Endothelial cell of umbilical vein (primary cell): Measurements from ENCODE around the gene PRKG1. TPM values are rescaled to one million over a fixed set of nuclear protein-coding genes. Genes with fewer than 3 reads are reported as not detected.

ENCODE experiments used
- BruUV-seq: library from RNA; stranded (reverse); fragments of 400-500 nt; replicated peaks from 2 replicates; lab custom pipeline; 2021; lab: Mats Ljungman, UMichigan
- CTCF ChIA-PET: fragments of 300-600, 350-600 bp; sonication (Branson Sonifier 250); formaldehyde crosslinking; loops from one replicate; lab custom pipeline; 2021; ENCODE audit warnings: antibody characterized with exemption, inconsistent platforms; lab: Charles Lee
- POLR2A ChIA-PET: fragments of 300-600, 350-600 bp; sonication (Branson Sonifier 250); formaldehyde crosslinking; loops from one replicate; lab custom pipeline; 2021; ENCODE audit warnings: antibody characterized with exemption, inconsistent platforms; lab: Charles Lee
- DNase-seq: peaks from one replicate; pipeline ENCODE4 v3.0.0-alpha.2; 2011; ENCODE audit warnings: low read depth, low spot score
- FAIRE-seq: peaks from 2 replicates; lab custom pipeline; 2011; peaks lifted over from hg19 to GRCh38; lab: Jason Lieb, UNC
- H2AFZ ChIP-seq: 2 replicates; pipeline ENCODE4 v1.6.0; 2012; ENCODE audit warnings: low read depth, low read length, control low read depth, inconsistent platforms
- H3K27ac ChIP-seq: 2 replicates; pipeline ENCODE4 v1.5.1; 2011; ENCODE audit warnings: low read depth, mild to moderate bottlenecking, control low read depth, low read length, moderate library complexity; ENCODE audit not compliant: insufficient read depth
- H3K27me3 ChIP-seq, 2 experiments: 2 replicates each; pipeline versions ENCODE4 v1.6.0 to v1.6.1; 2011; ENCODE audit warnings: low read length in 2 of 2, mixed read lengths in 1 of 2; ENCODE audit not compliant: control insufficient read depth in 2 of 2, insufficient read depth in 2 of 2
- H3K36me3 ChIP-seq, 2 experiments: 2 replicates in 1 of 2; 3 replicates in 1 of 2; pipeline ENCODE4 v1.5.1; 2011; ENCODE audit warnings: low read length in 2 of 2, mild to moderate bottlenecking in 1 of 2, moderate library complexity in 1 of 2; ENCODE audit not compliant: control insufficient read depth in 2 of 2, insufficient read depth in 2 of 2; ENCODE audit errors: extremely low read depth in 1 of 2
- H3K4me1 ChIP-seq: 3 replicates; pipeline ENCODE4 v1.5.1; 2011; ENCODE audit warnings: mild to moderate bottlenecking, low read length; ENCODE audit not compliant: control insufficient read depth, insufficient read depth; ENCODE audit errors: extremely low read depth
- H3K4me2 ChIP-seq: 2 replicates; pipeline ENCODE4 v1.6.1; 2011; ENCODE audit warnings: low read length, control low read depth, mixed read lengths; ENCODE audit not compliant: insufficient read depth
- H3K4me3 ChIP-seq, 3 experiments: fragments of 200-600 bp in 1 of 3; sonication (generic), shearing (Covaris generic) in 1 of 3; replicated peaks in 1 of 3; 2 replicates each; pipeline ENCODE4 v1.5.1; 2011 to 2016; ENCODE audit warnings: control low read depth in 3 of 3, low read length in 3 of 3, mild to moderate bottlenecking in 2 of 3, inconsistent platforms in 1 of 3, low read depth in 1 of 3, moderate library complexity in 1 of 3; ENCODE audit not compliant: insufficient read depth in 1 of 3
- H3K79me2 ChIP-seq: 2 replicates; pipeline ENCODE4 v1.6.0; 2012; ENCODE audit warnings: low read length, inconsistent platforms; ENCODE audit not compliant: control insufficient read depth, insufficient read depth
- H3K9ac ChIP-seq: replicated peaks from 2 replicates; pipeline ENCODE3; 2011; ENCODE audit warnings: low read length, control low read depth; ENCODE audit not compliant: insufficient read depth; ENCODE audit errors: extremely low read depth
- H3K9me1 ChIP-seq: replicated peaks from 3 replicates; pipeline ENCODE4 v1.6.0; 2011; ENCODE audit warnings: mild to moderate bottlenecking, low read length; ENCODE audit not compliant: control insufficient read depth, insufficient read depth; ENCODE audit errors: extremely low read depth
- H3K9me3 ChIP-seq: replicated peaks from 2 replicates; pipeline ENCODE4 v1.5.1; 2012; ENCODE audit warnings: low read length, inconsistent platforms; ENCODE audit not compliant: control insufficient read depth, insufficient read depth
- H4K20me1 ChIP-seq: replicated peaks from 2 replicates; pipeline ENCODE3; 2011; ENCODE audit warnings: mild to moderate bottlenecking, low read length; ENCODE audit not compliant: control insufficient read depth, insufficient read depth; ENCODE audit errors: extremely low read depth
- CTCF ChIP-seq, 2 donors: IDR thresholded peaks; 1 replicate in 1 of 2; 2 replicates in 1 of 2; pipeline ENCODE4 v1.5.1; 2011; ENCODE audit warnings: low read length in 2 of 2, mild to moderate bottlenecking in 2 of 2, moderate library complexity in 2 of 2, control low read depth in 1 of 2, inconsistent platforms in 1 of 2, low read depth in 1 of 2; ENCODE audit not compliant: insufficient read depth in 1 of 2; ENCODE audit errors: extremely low read depth in 1 of 2
- EZH2 ChIP-seq: IDR thresholded peaks from 2 replicates; pipeline ENCODE4 v1.6.1; 2012; ENCODE audit warnings: borderline replicate concordance, low read depth, mild to moderate bottlenecking, moderate library complexity, low read length, inconsistent platforms; ENCODE audit not compliant: severe bottlenecking
- FOS ChIP-seq: IDR thresholded peaks from 2 replicates; pipeline ENCODE4 v1.6.1; 2011; ENCODE audit warnings: mild to moderate bottlenecking, low read length, moderate library complexity, borderline replicate concordance; ENCODE audit not compliant: insufficient read depth
- GATA2 ChIP-seq: IDR thresholded peaks from 2 replicates; pipeline ENCODE4 v1.7.0; 2011; ENCODE audit warnings: low read depth, mild to moderate bottlenecking, moderate library complexity, mixed read lengths, low read length; ENCODE audit not compliant: insufficient read length, insufficient read depth
- JUN ChIP-seq: IDR thresholded peaks from 2 replicates; pipeline ENCODE4 v1.6.1; 2011; ENCODE audit warnings: borderline replicate concordance, low read depth; ENCODE audit not compliant: insufficient read length, insufficient read depth
- MAX ChIP-seq: IDR thresholded peaks from 2 replicates; pipeline ENCODE4 v1.6.1; 2011; ENCODE audit not compliant: insufficient read depth, insufficient read length
- MYC ChIP-seq: IDR thresholded peaks from one replicate; pipeline ENCODE4 v1.6.1; 2011; ENCODE audit warnings: mild to moderate bottlenecking, low read depth, low read length
- POLR2A ChIP-seq: IDR thresholded peaks from 2 replicates; pipeline ENCODE4 v1.6.1; 2012; ENCODE audit warnings: low read depth, mild to moderate bottlenecking, control low read depth, low read length
- POLR2AphosphoS5 ChIP-seq: IDR thresholded peaks from 2 replicates; pipeline ENCODE4 v1.6.1; 2012; ENCODE audit warnings: low read depth, mild to moderate bottlenecking, control low read depth, low read length, moderate library complexity; ENCODE audit not compliant: insufficient read depth
- dilution Hi-C: fragments of 300-500 bp; cut with MboI; formaldehyde crosslinking; loops from one replicate; pipeline ENCODE4 v1.15.0; 2019; ENCODE audit warnings: low sequenced_read_pairs; ENCODE audit not compliant: extremely low pct_ligation_motif_present
- intact Hi-C: fragments of 100-400 bp; cut with micrococcal nuclease; formaldehyde crosslinking; loops from one replicate; pipeline ENCODE4 v1.10.0; 2022
- polyA plus RNA-seq, 4 experiments: library from polyadenylated mRNA; depleted of rRNA in 3 of 4; stranded (reverse) in 3 of 4; unstranded in 1 of 4; fragments of >200 nt; gene quantifications; 2 replicates each; pipeline versions ENCODE4 v1.2.1 to v1.2.3, GENCODE V29; 2011 to 2012; ENCODE audit warnings: missing spikeins in 1 of 4
- total RNA-seq: library from RNA; stranded (reverse); gene quantifications from 2 replicates; pipeline ENCODE4 v1.2.3, GENCODE V29; 2021

Gene PRKG1
- total and polyA plus RNA-seq, 2 donors (not counting 3 experiments of a cell fraction or from before 2014, with no cell fraction given) = 0.01 to 0.18 TPM

- H3K4me1 ChIP-seq = peaks cover 5% of the 10 kb centered on the region
- no peaks in the 10 kb centered on the region for H4K20me1 ChIP-seq
- DNase-seq = no peak
- no peaks in the 10 kb centered on the region for H3K36me3 ChIP-seq
- peaks cover 0 to 2% of the 10 kb centered on the region in 2 experiments for H3K27me3 ChIP-seq
- BruUV-seq = no TSS peak
- H3K9me1 ChIP-seq = no peaks in the 10 kb centered on the region
- no peak overlapping the region for H3K27ac ChIP-seq
- H2AFZ ChIP-seq = no peak overlapping the region
- ChIA-PET POLR2A (no interaction called here), CTCF (interaction anchor here (1.5 to 1.8 kb wide), 3 partner anchors 11 to 17 kb away, joined by 4 to 5 read pairs (median 4); no protein-coding TSS in a partner anchor)
- H3K79me2 ChIP-seq = no peaks in the 10 kb centered on the region
- intact Hi-C loops (no loop called here), dilution Hi-C loops (no loop called here)
- no peak for FAIRE-seq
- H3K4me3 ChIP-seq = no peak overlapping the region
- no peak overlapping the region for H3K4me2 ChIP-seq
- no peak overlapping the region for H3K9ac ChIP-seq
- TF ChIP-seq MYC = no peak
- TF ChIP-seq FOS = no peak
- no peak for TF ChIP-seq MAX
- TF ChIP-seq POLR2AphosphoS5 = no peak
- no peak for TF ChIP-seq EZH2
- TF ChIP-seq GATA2 = no peak
- no peak for TF ChIP-seq CTCF (IDR thresholded peaks at IDR 0.05; ENCODE audit: extremely low read depth in 1 of 2, insufficient read depth in 1 of 2, low read depth in 1 of 2, low read length in 2 of 2)
- no peak for TF ChIP-seq POLR2A
- no peak for TF ChIP-seq JUN
- H3K9me3 ChIP-seq = no peaks in the 10 kb centered on the region
These were observed 608.9 kb downstream of the PRKG1 start for GRCh38 chr10:51683031-51683691.
